Kidney epithelial cell (primary cell): ENCODE measurements around the gene CD200. TPM values are rescaled to one million over a fixed set of nuclear protein-coding genes. Genes with fewer than 3 reads are reported as not detected.
A peak's percentile ranks its signal among the peaks of the same experiment; 100 is the strongest.

ENCODE experiments used
- DNase-seq: peaks from one replicate; pipeline ENCODE4 v3.0.0-alpha.2; 2010; ENCODE audit warnings: low read depth
- H3K27me3 ChIP-seq: 2 replicates; pipeline ENCODE4 v1.6.0; 2011; ENCODE audit warnings: low read length; ENCODE audit not compliant: control insufficient read depth, insufficient read depth
- H3K36me3 ChIP-seq: 2 replicates; pipeline ENCODE4 v1.5.1; 2011; ENCODE audit warnings: low read length; ENCODE audit not compliant: control insufficient read depth, insufficient read depth
- H3K4me3 ChIP-seq: 2 replicates; pipeline ENCODE4 v1.5.1; 2011; ENCODE audit warnings: low read depth, mild to moderate bottlenecking, control low read depth, low read length
- total RNA-seq: library from RNA; depleted of rRNA; stranded (reverse); fragments of >200 nt; gene quantifications from 2 replicates; pipeline ENCODE4 v1.2.3, GENCODE V29; 2015
- TF ChIP-seq, protein P1 (sequence below): IDR thresholded peaks from 2 replicates; pipeline ENCODE4 v1.5.1; 2011; ENCODE audit warnings: mild to moderate bottlenecking, moderate library complexity, low read length, control low read depth, inconsistent platforms; ENCODE audit not compliant: insufficient read depth, poor library complexity, severe bottlenecking

CD200 gene
- total RNA-seq, 1 donor from 2014 or later: 19.2 TPM

DNA sequence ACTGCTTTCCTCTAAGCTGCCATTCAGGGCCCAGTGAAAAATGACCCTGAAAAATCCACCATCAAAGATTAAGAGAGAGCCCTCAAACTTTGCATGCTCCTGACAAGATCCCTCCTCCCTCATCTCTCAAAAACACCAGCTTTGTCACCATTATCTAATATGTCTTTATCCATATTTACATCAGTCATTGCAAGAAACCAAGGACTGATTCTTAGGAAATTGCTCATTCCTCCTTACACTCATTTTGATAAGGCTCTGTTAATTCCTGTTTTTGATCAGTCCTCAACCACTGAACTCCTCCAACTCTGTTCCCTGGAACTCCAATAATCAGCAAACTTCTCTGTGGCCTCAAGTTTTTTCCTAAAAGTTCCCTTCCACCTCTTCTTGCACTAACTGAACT, 51.8 kb downstream of the CD200 start:
- DNase-seq: no peak
- no peaks in the 10 kb centered on the region for H3K36me3 ChIP-seq
- no peak overlapping the region for H3K4me3 ChIP-seq
- H3K27me3 ChIP-seq: no peaks in the 10 kb centered on the region
- TF ChIP-seq, protein P1, sequence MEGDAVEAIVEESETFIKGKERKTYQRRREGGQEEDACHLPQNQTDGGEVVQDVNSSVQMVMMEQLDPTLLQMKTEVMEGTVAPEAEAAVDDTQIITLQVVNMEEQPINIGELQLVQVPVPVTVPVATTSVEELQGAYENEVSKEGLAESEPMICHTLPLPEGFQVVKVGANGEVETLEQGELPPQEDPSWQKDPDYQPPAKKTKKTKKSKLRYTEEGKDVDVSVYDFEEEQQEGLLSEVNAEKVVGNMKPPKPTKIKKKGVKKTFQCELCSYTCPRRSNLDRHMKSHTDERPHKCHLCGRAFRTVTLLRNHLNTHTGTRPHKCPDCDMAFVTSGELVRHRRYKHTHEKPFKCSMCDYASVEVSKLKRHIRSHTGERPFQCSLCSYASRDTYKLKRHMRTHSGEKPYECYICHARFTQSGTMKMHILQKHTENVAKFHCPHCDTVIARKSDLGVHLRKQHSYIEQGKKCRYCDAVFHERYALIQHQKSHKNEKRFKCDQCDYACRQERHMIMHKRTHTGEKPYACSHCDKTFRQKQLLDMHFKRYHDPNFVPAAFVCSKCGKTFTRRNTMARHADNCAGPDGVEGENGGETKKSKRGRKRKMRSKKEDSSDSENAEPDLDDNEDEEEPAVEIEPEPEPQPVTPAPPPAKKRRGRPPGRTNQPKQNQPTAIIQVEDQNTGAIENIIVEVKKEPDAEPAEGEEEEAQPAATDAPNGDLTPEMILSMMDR: no peak

DNA sequence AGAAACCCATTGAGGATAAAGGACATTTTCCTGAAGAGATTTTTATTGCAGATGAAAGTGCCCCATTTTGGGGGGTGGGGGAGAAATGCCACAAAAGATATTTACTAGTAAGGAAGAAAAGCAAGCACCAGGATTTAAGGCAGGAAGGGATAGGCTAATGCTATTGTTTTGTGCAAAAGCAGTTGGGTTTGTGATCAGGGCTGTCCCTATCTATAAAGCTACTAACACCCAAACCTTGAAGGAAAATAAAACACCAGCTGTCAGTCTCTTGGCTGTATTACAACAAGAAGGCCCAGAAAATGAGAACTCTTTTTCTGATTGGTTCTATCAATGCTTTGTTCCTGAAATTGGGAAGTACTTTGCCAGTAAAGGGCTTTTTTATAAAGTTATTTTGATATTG, 56.0 kb downstream of the CD200 start:
- H3K4me3 ChIP-seq: no peak overlapping the region
- TF ChIP-seq, protein P1: no peak
- DNase-seq: no peak
- no peaks in the 10 kb centered on the region for H3K27me3 ChIP-seq
- no peaks in the 10 kb centered on the region for H3K36me3 ChIP-seq

DNA sequence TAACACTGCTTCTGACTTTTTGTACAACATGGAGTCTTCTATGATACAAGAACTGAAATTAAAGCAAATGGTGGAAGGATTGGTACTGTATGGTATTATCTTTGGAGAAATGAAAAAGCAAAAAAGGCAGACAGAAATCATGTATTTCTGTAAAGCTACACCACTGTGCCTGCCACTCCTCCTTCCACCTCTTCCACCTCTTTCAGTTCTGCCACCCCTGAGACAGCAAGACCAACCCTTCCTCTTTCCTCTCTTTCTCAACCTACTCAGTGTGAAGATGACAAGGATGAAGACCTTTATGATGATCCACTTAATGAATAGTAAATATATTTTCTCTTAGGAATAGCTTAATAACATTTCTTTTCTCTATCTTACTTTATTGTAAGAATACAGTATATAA, 57.0 kb downstream of the CD200 start:
- H3K4me3 ChIP-seq: no peak overlapping the region
- no peaks in the 10 kb centered on the region for H3K36me3 ChIP-seq
- no peaks in the 10 kb centered on the region for H3K27me3 ChIP-seq
- TF ChIP-seq, protein P1: no peak
- no peak for DNase-seq

DNA sequence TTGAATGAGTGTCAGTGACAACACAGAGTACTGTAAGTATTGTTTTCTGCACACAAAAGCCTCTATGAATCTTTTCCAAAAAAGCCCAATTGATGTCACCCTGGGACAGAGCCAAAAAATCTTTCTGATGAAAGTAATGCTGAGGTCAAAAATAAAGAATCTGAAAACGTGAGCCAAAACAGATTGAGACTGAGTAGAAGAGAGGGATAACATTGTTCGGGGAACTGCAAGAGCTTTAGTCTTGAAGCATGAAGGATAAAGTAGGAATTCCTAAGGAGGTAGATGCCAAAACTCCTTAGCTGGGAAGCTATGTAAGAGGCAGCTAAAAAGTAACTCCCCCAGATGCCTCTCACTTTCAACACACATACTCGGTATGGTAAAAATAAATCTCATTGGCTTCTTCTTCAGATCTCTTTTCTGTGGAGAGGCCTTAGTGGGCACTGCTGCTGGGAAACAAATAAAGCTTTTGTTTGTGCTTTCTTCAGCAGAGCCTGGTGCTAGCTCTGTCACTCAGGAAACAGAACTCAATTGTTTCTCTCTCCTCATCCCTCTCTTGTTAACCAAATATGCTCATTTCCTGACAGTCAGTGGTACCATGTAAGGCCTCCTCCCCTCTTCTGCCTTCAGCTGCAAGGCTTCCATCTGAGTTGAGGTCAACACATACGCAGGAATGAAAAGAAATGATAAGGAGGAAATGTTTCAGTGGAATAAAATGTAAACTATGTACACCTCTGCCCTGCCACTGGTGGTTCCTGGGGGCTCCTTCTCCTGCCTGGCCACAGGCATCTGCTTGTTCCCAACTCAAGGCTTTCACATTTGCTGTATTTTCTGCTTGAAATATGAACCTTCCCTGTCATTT, 58.1 kb downstream of the CD200 start:
- no peaks in the 10 kb centered on the region for H3K27me3 ChIP-seq
- peak; percentile 89 for DNase-seq
- TF ChIP-seq, protein P1: no peak
- no peak overlapping the region for H3K4me3 ChIP-seq
- H3K36me3 ChIP-seq: no peaks in the 10 kb centered on the region

DNA sequence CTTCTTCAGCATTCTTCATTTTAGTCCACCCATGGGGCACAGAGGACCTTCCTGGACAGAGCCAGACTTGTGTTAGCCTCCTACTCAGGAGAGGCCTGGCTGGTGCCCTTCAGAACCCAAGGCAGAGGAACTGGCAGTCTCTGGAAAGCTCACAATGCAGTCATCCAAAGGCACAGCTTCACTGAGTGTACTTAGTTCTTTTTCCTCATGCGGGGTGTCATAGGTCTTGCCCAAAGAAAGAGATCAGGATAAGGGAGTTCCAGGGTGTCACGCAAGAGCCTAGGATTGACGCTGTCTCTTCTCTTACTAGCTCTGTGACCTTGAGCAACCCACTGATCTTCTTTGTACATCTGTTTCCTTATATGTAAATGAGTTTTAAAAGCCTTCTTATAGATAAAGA, 58.7 kb downstream of the CD200 start:
- TF ChIP-seq, protein P1: no peak
- Histone ChIP-seq H3K4me3 (no peak overlapping the region), H3K27me3 (no peaks in the 10 kb centered on the region), H3K36me3 (no peaks in the 10 kb centered on the region)
- DNase-seq: no peak
